Mesodermal cell (in vitro differentiated cells): Measurements from ENCODE around the gene S100A7.

Source experiments
- H3K27ac ChIP-seq: 2 replicates; pipeline ENCODE4 v1.7.0; 2013; ENCODE audit warnings: mild to moderate bottlenecking, low read depth, low read length, moderate library complexity; ENCODE audit not compliant: severe bottlenecking
- H3K36me3 ChIP-seq: 2 replicates; pipeline ENCODE4 v1.7.1; 2013; ENCODE audit warnings: mild to moderate bottlenecking, low read length, moderate library complexity; ENCODE audit not compliant: control insufficient read depth, insufficient read depth
- H3K4me1 ChIP-seq: one replicate; pipeline ENCODE4 v1.7.1; 2013; ENCODE audit warnings: mild to moderate bottlenecking, low read length; ENCODE audit not compliant: insufficient read depth, control insufficient read depth, poor library complexity, severe bottlenecking
- H3K4me3 ChIP-seq: 2 replicates; pipeline ENCODE4 v1.7.0; 2013; ENCODE audit warnings: low read length, control low read depth, mild to moderate bottlenecking; ENCODE audit not compliant: insufficient read depth, poor library complexity, severe bottlenecking; ENCODE audit errors: extremely low read depth
- H3K9me3 ChIP-seq: 2 replicates; pipeline ENCODE4 v1.7.1; 2013; ENCODE audit warnings: mild to moderate bottlenecking, low read length, moderate library complexity; ENCODE audit not compliant: control insufficient read depth
- WGBS, 2 experiments: methylation state at CpG; one replicate each; pipeline ENCODE4 v1.1.5; 2013; ENCODE audit warnings: missing lambda C conversion rate in 2 of 2; ENCODE audit not compliant: insufficient coverage in 2 of 2; 5-methylcytosine and 5-hydroxymethylcytosine counted together

Gene S100A7

DNA sequence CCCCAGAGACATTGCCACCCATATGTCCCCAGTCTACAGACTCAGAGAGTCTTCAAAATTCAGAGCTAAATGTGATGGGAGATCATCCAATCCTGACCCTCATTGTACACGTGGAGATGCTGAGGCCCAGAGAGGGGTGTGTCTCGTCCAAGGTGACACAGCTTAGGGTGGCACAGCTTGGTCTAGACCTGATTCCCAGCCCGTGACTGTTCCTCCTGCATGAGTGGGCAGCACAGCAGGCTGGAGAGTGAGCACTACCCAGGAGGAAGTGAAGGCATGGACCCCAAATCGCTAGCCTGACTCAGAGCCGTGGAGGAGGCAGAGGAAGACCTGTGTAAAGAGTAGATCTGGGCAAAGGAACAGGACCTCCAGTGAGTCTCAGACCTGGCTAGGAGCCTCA lies 16.4 kb downstream of the S100A7 start:
- no peak overlapping the region for H3K27ac ChIP-seq
- no peaks in the 10 kb centered on the region for H3K9me3 ChIP-seq
- WGBS, 2 experiments, result 58 to 76% methylated on average over 5 of the region's 5 CpGs
- no peaks in the 10 kb centered on the region for H3K4me1 ChIP-seq
- no peaks in the 10 kb centered on the region for H3K36me3 ChIP-seq
- no peak overlapping the region for H3K4me3 ChIP-seq

DNA sequence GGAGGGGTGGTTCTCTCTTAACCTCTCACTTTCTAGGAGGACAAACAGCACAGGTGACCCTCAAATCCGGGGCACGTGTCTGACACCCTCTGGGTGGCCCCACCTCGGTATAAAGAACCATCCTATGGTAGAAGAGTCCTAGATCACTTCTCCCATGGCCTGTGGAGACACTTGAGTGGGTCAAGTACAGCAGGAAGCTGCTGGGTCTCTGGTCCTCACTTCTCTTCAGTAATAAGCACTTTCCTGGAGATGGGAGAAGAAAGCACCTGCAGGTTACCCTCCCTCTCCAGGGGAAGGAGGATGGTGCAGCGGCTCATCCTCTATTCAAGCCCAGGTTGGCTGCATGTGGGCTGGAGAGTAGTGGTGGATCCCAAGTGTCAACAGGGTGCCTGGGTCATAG lies 17.0 kb downstream of the S100A7 start:
- Histone ChIP-seq H3K4me3 (no peak overlapping the region), H3K4me1 (no peaks in the 10 kb centered on the region), H3K27ac (no peak overlapping the region), H3K9me3 (no peaks in the 10 kb centered on the region), H3K36me3 (no peaks in the 10 kb centered on the region)
- no CpG with 5 or more reads among the region's 4 CpGs for WGBS, 2 experiments

DNA sequence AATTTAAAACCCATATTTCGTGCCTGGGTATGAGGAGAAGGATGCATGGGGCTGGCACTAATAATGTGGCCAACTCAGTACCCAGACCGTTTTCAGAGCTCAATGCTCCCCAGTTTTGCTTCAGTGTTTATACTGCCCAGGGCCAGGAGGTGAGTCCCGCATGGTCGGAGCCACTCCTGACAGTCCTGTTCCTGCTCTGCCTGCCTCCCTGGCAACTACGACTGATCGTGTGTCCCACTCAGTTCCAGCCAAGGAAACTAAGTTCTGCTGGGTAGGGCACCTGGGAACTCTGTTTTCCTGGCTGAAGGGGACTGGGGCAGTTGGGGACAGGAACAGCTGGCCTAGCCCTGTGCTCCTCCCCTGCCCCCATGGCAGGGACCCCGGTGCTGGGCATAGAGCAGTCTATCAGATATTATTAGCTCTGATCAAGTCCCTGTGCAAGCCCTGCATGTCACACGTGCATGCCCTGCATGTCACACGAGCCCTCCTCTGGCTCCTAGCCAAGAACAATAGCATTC lies 19.2 kb downstream of the S100A7 start:
- 70 to 88% methylated on average over 8 of the region's 9 CpGs for WGBS, 2 experiments
- Histone ChIP-seq H3K36me3 (no peaks in the 10 kb centered on the region), H3K4me3 (no peak overlapping the region), H3K9me3 (no peaks in the 10 kb centered on the region), H3K4me1 (no peaks in the 10 kb centered on the region), H3K27ac (no peak overlapping the region)

GRCh38 chr1:153439273-153439672 lies 21.2 kb downstream of the S100A7 start:
- Histone ChIP-seq H3K9me3 (no peaks in the 10 kb centered on the region), H3K4me3 (no peak overlapping the region), H3K27ac (no peak overlapping the region), H3K36me3 (no peaks in the 10 kb centered on the region), H3K4me1 (no peaks in the 10 kb centered on the region)

GRCh38 chr1:153438599-153438998 lies 21.9 kb downstream of the S100A7 start:
- Histone ChIP-seq H3K4me1 (no peaks in the 10 kb centered on the region), H3K4me3 (no peak overlapping the region), H3K36me3 (no peaks in the 10 kb centered on the region), H3K27ac (no peak overlapping the region), H3K9me3 (no peaks in the 10 kb centered on the region)
- WGBS, 2 experiments, result 74 to 78% methylated on average over 4 to 7 of the region's 7 CpGs

- H3K36me3 ChIP-seq, result no peaks in the 10 kb centered on the region
- no peak overlapping the region for H3K27ac ChIP-seq
- H3K4me3 ChIP-seq, result no peak overlapping the region
- H3K9me3 ChIP-seq, result no peaks in the 10 kb centered on the region
- 84 to 87% methylated on average over 3 to 4 of the region's 4 CpGs for WGBS, 2 experiments
- no peaks in the 10 kb centered on the region for H3K4me1 ChIP-seq
Measured at GRCh38 chr1:153437236-153437635, 23.2 kb downstream of the S100A7 start.

DNA sequence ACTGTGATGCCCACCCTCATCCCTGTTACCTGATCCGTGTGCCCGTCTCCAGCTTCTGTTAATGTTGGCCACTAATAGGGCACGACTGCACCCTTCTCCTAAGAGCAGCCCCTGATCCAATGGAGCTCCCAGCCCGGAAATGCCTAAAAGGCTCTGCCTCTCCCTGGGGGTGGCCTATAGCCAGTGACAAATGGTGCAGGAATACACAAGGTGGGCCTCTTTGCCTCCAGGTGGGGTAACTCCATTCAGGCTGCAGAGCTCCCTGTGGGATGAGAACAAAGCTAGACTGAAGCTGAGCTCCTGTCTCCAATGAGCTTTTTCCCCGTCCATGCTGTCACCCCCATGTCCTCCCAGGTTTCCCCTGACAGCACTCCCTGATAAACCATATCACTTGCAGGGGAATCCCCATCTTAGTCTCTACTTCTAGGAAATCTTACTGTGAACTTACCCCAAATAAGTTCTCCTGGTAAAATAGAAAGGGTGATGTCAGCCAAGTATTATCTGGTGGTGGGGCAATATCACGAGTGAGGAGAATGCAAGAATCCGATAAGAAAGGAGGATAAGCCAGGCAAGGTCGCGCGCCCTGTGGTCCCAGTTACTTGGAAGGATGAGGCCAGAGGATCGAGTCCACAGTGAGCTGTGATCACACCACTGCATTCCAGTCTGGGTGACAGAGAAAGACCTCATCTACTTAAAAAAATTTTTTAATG lies 25.6 kb downstream of the S100A7 start:
- whole genome bisulfite sequencing, 2 experiments, result 86 to 90% methylated on average over 9 of the region's 11 CpGs
- no peaks in the 10 kb centered on the region for H3K9me3 ChIP-seq
- H3K4me3 ChIP-seq, result no peak overlapping the region
- no peaks in the 10 kb centered on the region for H3K36me3 ChIP-seq
- H3K4me1 ChIP-seq, result no peaks in the 10 kb centered on the region
- H3K27ac ChIP-seq, result no peak overlapping the region

DNA sequence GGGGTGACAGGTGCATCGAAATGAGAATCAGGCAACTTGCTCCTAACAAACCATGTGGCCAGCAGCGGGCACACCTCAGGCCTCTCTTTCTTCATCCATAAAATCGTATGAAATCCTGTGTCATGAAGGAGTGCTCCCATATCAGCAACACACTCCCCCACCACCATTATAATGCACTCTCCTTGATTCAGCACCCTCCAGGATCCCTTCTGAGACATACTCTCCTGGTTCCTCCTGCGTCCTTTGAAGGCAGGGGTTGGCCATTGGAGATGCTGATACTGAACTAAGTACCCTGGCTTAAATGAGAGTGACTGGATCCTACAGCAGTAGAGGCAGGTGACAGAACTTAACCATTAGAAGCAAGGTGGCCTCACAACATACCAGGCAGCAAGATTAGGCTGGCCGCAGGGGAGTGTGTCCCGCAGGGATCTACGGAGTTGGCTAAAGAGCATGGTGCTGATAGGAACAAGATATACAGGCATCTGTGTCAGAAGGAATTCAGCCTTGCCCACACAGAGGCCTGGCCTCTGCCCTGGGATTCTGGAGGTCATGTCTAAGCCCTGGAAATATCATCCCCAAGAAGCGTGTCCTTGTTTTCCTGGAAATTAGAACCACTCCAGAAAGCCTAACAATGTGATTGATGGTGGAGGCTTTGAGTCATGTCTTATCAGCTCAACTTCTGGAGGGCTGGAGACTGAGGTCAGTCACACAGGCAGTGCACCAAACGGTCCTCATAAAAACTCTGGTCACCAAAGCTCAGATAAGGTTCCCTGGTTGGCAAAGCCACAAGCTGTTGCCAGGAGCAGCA lies 27.4 kb downstream of the S100A7 start:
- no peak overlapping the region for H3K27ac ChIP-seq
- WGBS, 2 experiments, result 82 to 90% methylated on average over 8 of the region's 9 CpGs

DNA sequence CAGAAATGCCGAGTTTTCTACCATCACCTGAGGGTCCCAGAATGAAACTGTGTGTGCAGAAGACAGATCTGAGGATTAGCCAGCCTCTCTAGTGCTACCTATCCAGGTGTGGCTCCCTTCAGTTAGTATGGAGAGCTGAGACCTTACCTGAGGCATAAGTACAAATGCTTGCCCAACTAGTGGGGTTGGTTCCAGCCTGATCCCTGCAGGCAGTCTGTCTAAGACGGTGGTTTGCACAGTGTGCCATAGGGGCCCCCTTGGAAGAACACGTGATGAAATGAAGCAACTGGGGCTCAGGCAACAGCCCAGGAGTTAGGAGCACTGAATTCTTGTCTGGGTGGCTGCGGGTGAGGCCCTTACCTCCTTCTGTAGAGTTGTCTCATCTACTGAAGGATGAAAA lies 28.5 kb downstream of the S100A7 start:
- WGBS, 2 experiments, result 77 to 79% methylated on average over 3 of the region's 4 CpGs
- no peaks in the 10 kb centered on the region for H3K4me1 ChIP-seq
- no peak overlapping the region for H3K4me3 ChIP-seq
- no peak overlapping the region for H3K27ac ChIP-seq
- H3K9me3 ChIP-seq, result no peaks in the 10 kb centered on the region
- H3K36me3 ChIP-seq, result no peaks in the 10 kb centered on the region

More for the DNA sequence above, 27.4 kb downstream of the S100A7 start:
- Histone ChIP-seq H3K4me3 (no peak overlapping the region), H3K9me3 (no peaks in the 10 kb centered on the region), H3K4me1 (no peaks in the 10 kb centered on the region), H3K36me3 (no peaks in the 10 kb centered on the region)

- no peak overlapping the region for H3K27ac ChIP-seq
- H3K4me3 ChIP-seq, result no peak overlapping the region
- no peaks in the 10 kb centered on the region for H3K36me3 ChIP-seq
- no CpG with 5 or more reads among the region's 3 CpGs for WGBS, 2 experiments
- H3K4me1 ChIP-seq, result no peaks in the 10 kb centered on the region
- H3K9me3 ChIP-seq, result no peaks in the 10 kb centered on the region
Measured at GRCh38 chr1:153431427-153431826, 29.0 kb downstream of the S100A7 start.

GRCh38 chr1:153431002-153431401 lies 29.4 kb downstream of the S100A7 start:
- Histone ChIP-seq H3K4me1 (no peaks in the 10 kb centered on the region), H3K9me3 (no peaks in the 10 kb centered on the region), H3K4me3 (no peak overlapping the region), H3K36me3 (no peaks in the 10 kb centered on the region), H3K27ac (no peak overlapping the region)
- WGBS, 2 experiments, result 79 to 89% methylated on average over 17 of the region's 17 CpGs
